ENCODE results near the gene PRR12. TPM values are rescaled to one million over a fixed set of nuclear protein-coding genes. Genes with fewer than 3 reads are reported as not detected.

PRR12 gene
- total and polyA plus RNA-seq, 9 of the 15 experiments (the other 6 are each of a cell fraction or from before 2014, with no cell fraction given) = 0.01 to 21.1 (median 0.98) TPM

DNA sequence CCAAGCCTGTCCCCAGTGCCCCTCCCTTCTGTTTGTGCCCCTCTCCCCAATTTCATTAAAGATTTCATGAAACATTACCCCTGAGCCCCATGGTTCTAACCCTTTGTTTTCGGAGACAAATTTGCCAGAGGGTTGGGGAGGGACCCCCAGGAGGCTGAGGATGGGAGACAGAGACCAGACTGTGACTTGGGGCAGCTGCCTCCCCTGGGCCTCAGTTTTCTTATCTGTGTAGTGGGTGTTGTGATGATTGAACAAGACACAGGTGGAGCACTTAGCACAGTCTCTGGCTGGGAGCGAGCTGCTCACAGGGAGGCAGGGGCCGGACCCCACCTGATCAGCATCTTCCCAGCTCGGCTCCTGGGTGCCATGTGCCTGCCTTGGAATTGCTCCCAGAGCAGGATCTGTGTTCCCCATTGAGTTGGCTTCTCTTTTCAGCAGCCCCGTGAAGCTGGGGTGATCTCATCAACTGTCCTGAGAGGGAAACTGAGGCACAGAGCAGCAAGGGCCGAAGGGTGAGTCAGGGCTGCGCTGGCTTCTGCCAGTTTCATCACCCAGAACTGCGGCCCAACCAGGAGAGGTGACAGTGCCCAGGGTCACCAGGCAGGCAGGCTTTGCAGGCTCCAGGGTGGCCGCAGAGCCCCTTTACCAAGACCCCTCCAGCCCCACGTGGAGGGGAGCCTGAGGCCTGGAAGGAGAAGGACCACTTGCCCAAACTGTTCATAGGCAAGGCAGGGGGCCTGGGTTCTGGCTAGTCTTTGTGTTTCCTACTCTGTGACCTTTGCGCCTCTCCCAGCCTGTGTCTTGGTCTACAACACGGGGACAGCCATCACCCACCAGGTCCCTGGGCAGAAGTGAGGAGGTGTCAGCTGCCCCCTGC, 67.8 kb downstream of the PRR12 start:
- WGBS (ENCODE audit: insufficient coverage, low coverage, missing lambda C conversion rate) = 93% methylated on average over 11 of the region's 12 CpGs
- H3K9me1 ChIP-seq (ENCODE audit: control insufficient read depth, insufficient read depth, low read length) = peaks cover 2% of the 10 kb centered on the region
- no TSS peak for BruUV-seq (replicated peaks)
- POLR2A ChIA-PET = interaction anchor here (0.6 to 4.8 kb wide), 5 partner anchors 7 to 203 kb away, joined by 3 to 28 read pairs (median 3); partner anchors contain the start of genes BCL2L12, IRF3 and SCAF1
- no peak overlapping the region for H3K9ac ChIP-seq (ENCODE audit: insufficient read depth in 1 of 2, low read depth in 2 of 2, low read length in 2 of 2)
- no peak overlapping the region for H2AFZ ChIP-seq (ENCODE audit: low read depth, low read length)
- no peak overlapping the region for H3K4me2 ChIP-seq (ENCODE audit: insufficient read depth, low read length)
- H3K4me1 ChIP-seq (replicated peaks in 1 of 2; ENCODE audit: control insufficient read depth in 2 of 2, insufficient read depth in 2 of 2, low read length in 2 of 2) = peaks cover 0 to 24% of the 10 kb centered on the region in 2 experiments; a peak in 2 of 5 replicates
- H3K36me3 ChIP-seq (ENCODE audit: control insufficient read depth, insufficient read depth, low read length) = peaks cover 91% of the 10 kb centered on the region; the same call in 2 of the 3 replicates
- 0 out of 2 replicates have a peak, but pooled peaks cover 14% of the 10 kb centered on the region for H4K20me1 ChIP-seq (replicated peaks; ENCODE audit: control insufficient read depth, insufficient read depth, low read length)
- in situ Hi-C loops (cut with MboI) (no loop called here), intact Hi-C loops (cut with micrococcal nuclease) (no loop called here)
- no peak overlapping the region for H3K4me3 ChIP-seq
- DNase-seq (ENCODE audit: extremely low read depth in 1 of 4, low spot score in 3 of 4) (no peak), FAIRE-seq (no peak), ATAC-seq (no peak)
- no peaks in the 10 kb centered on the region for H3K27me3 ChIP-seq (ENCODE audit: control insufficient read depth in 2 of 2, insufficient read depth in 2 of 2, low read length in 2 of 2)
- H3K27ac ChIP-seq (ENCODE audit: extremely low read depth, low read depth, low read length) = no peak overlapping the region
- TF ChIP-seq POLR2G (IDR thresholded peaks at IDR 0.05; ENCODE audit: low read depth, low read length) (peak; percentile 56), HEY1 (CRISPR knock-in tag; IDR thresholded peaks at IDR 0.05; ENCODE audit: borderline replicate concordance) (no peak), ZNF124 (CRISPR knock-in tag; IDR thresholded peaks at IDR 0.05) (no peak), BCOR (IDR thresholded peaks at IDR 0.05) (peak; percentile 73), RBFOX2 (IDR thresholded peaks at IDR 0.05; ENCODE audit: low read depth, low read length) (peak; percentile 58), ZNF282 (CRISPR knock-in tag; IDR thresholded peaks at IDR 0.05) (no peak), ZNF445 (CRISPR knock-in tag; IDR thresholded peaks at IDR 0.05; ENCODE audit: low read depth) (no peak), KDM1A (IDR thresholded peaks at IDR 0.05) (peak in 1 of 2 experiments; percentile 36; a peak in 1 of 4 replicates)
- TF ChIP-seq, protein P1, sequence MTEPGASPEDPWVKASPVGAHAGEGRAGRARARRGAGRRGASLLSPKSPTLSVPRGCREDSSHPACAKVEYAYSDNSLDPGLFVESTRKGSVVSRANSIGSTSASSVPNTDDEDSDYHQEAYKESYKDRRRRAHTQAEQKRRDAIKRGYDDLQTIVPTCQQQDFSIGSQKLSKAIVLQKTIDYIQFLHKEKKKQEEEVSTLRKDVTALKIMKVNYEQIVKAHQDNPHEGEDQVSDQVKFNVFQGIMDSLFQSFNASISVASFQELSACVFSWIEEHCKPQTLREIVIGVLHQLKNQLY (CRISPR knock-in tag; conservative IDR thresholded peaks at IDR 0.05) = no peak
- TF ChIP-seq, protein P2, sequence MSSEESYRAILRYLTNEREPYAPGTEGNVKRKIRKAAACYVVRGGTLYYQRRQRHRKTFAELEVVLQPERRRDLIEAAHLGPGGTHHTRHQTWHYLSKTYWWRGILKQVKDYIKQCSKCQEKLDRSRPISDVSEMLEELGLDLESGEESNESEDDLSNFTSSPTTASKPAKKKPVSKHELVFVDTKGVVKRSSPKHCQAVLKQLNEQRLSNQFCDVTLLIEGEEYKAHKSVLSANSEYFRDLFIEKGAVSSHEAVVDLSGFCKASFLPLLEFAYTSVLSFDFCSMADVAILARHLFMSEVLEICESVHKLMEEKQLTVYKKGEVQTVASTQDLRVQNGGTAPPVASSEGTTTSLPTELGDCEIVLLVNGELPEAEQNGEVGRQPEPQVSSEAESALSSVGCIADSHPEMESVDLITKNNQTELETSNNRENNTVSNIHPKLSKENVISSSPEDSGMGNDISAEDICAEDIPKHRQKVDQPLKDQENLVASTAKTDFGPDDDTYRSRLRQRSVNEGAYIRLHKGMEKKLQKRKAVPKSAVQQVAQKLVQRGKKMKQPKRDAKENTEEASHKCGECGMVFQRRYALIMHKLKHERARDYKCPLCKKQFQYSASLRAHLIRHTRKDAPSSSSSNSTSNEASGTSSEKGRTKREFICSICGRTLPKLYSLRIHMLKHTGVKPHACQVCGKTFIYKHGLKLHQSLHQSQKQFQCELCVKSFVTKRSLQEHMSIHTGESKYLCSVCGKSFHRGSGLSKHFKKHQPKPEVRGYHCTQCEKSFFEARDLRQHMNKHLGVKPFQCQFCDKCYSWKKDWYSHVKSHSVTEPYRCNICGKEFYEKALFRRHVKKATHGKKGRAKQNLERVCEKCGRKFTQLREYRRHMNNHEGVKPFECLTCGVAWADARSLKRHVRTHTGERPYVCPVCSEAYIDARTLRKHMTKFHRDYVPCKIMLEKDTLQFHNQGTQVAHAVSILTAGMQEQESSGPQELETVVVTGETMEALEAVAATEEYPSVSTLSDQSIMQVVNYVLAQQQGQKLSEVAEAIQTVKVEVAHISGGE (CRISPR knock-in tag; IDR thresholded peaks at IDR 0.05) = 0 out of 6 replicates have a peak, but pooled peaks of 1 of the 3 experiments have one; percentile 23
- H3K9me3 ChIP-seq (replicated peaks; ENCODE audit: control insufficient read depth, insufficient read depth, low read depth, low read length) = 0 out of 2 replicates have a peak, but pooled peaks cover 2% of the 10 kb centered on the region
- H3K79me2 ChIP-seq (ENCODE audit: control insufficient read depth, insufficient read depth, low read length) = peaks cover 7% of the 10 kb centered on the region
- CTCF ChIA-PET (ENCODE audit: low intra/inter-chr PET ratio) = no interaction called here

Data from K562 (cell line).